Erythroblast (primary cell): Measurements from ENCODE around the gene SUCO.

Source experiments
- DNase-seq, 2 experiments: peaks; one replicate each; lab custom pipeline; 2025; lab: John Stamatoyannopoulos, UW
- GATA1 ChIP-seq: IDR thresholded peaks from 2 replicates; pipeline ENCODE4 v1.6.1; 2011; ENCODE audit warnings: low read depth, mild to moderate bottlenecking, control low read depth, low read length, moderate library complexity
- POLR2A ChIP-seq: IDR thresholded peaks from 2 replicates; pipeline ENCODE4 v1.6.1; 2011; ENCODE audit warnings: mild to moderate bottlenecking, low read length

SUCO gene

DNA sequence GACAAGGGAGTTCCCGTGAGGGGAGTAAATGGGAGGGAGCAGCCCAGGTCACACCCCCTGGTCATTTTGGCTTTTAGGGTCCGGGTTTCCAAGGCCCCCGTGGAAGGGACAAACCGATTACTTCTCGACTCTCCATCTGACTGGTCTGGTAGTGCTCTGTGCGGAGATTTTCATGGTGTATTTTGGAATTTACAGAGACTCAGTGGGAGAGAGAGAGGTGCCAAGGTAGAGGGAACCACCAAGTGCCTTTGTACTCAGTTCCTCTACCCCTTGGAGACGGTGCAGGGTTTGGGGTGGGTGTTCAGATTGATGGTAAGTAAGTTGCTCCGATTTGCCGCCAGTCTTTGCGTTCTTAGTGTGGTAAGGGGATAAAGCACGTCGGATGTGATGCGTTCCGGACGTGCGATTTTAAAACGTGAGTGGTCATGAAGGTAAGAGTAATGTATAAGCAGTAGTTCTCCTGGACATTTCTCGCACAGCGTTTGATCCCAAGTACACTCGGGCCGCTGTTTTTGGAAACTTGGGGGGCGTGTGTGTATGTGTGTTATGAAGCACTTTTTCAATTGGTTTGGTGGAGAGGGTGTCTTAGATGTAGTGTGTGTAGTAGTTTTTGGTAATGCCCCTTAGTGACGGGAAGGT lies 682 bp downstream of the SUCO start:
- TF ChIP-seq GATA1 (no peak), POLR2A (no peak)
- peak; percentile 67 to 77 for DNase-seq

DNA sequence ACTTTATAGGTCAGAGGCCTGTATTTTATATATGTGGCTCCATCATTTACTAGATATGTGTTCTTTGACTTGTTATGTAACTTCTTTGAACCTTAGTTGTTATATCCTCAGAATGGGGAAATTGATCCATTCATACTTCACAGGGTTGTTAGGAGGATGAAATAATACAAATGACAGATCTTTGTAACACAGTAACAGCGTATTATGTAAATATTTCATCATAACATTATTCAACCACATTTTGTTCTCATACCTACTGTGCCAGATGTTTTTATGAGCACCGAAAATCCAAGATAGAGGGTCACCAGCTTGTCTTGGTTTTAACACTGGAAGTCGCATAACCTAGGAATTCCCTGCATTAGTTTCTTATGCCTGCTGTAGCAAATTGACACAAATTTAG lies 3.3 kb downstream of the SUCO start:
- TF ChIP-seq GATA1 = no peak
- TF ChIP-seq POLR2A = no peak
- DNase-seq = no peak

DNA sequence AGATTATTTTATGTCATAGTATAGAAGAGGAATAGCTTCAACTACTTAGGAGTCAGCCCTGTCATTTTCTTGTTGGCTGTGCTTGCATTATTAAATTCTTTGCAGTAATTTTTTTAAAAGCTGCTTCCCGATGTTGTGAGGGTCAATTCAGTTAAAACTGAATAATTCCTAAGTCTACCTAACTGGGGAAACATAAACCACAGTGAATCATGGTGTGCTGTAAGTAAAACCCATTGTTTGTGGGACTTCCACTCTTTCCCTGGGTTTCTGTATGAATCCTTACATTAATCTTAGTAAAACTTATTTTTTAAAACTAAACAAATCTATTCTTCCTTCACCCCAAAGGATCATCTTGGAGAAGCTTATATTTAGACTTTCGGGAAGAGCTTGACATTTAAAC lies 4.4 kb downstream of the SUCO start:
- no peak for TF ChIP-seq POLR2A
- DNase-seq = no peak

DNA sequence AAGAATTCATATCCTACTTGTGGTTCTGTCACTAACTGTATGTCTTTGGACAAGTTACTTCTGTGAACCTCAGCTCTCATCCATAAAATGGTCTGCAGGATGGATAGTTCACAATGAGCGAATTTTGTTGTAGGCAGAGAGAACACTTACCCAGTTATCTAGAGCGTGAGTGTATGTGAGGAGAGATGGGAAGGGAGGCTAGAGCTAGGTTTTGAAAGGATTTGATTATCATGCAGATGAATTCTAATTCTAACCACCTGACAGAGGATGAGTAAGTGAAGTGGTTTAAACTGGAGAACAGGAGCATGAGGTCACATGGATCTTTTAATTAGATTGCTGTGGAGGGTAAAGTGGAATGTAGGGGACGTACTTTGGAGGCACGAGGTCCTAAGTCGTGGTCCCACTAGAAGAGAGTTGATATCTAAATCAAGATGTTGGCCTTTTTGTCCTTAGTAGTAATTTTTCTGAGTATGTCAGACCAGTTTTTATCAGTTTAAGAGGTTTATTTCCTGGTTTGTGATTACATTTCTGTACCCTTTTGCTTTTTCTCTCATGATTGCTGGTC lies 5.0 kb downstream of the SUCO start:
- DNase-seq = peak; percentile 12 to 26
- no peak for TF ChIP-seq POLR2A
- no peak for TF ChIP-seq GATA1

DNA sequence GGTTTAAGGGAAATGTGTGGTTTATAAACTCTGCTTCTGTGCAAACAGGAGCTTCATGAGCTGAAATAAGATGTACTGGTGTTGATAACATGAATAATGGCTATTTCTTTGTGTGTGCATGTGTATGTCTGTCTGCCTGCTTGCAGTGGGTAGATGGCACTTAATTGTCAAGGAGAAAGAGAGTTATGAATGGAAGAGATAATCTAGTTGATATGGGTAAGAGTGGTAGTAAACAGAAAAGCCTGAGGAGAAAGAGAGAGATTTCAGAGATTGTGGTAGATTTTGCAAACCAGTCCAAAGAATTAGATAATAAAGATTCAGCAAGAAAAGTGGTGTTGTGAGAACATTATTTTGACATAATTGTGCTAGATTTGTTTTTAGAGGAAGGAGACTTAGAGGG lies 7.7 kb downstream of the SUCO start:
- peak in 1 of 2 experiments; percentile 33 for DNase-seq
- TF ChIP-seq GATA1 = no peak
- no peak for TF ChIP-seq POLR2A

DNA sequence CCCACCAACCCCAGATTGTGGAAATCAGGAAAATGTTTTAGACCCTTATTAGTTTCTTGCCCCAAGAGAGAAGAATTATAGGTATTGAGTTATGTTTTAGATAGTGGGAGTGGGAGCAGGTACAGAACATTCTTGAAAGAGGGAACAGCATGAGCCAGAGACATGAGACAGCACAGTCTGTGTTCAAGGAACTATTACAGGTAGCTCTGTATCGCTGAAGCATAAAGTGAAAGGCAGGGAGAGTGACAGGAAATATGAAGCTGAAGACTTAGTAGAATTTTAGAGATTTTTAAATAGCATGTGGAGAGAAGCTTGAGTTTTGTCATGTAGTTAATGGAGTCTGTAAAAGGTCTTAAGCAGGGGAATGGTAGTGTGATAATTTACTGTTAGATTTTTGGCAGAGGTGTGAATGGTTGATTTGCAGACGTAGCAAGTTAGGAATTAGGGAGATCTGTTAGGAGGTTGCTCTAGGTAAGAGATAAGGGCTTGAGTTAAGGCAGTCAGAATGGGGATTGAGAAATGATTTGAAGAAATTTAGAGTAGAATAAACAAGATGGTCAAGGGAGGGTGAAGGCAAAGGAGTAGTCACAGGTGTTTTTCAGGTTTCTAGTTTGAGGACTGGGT lies 11.6 kb downstream of the SUCO start:
- no peak for TF ChIP-seq POLR2A
- no peak for TF ChIP-seq GATA1
- DNase-seq = no peak

DNA sequence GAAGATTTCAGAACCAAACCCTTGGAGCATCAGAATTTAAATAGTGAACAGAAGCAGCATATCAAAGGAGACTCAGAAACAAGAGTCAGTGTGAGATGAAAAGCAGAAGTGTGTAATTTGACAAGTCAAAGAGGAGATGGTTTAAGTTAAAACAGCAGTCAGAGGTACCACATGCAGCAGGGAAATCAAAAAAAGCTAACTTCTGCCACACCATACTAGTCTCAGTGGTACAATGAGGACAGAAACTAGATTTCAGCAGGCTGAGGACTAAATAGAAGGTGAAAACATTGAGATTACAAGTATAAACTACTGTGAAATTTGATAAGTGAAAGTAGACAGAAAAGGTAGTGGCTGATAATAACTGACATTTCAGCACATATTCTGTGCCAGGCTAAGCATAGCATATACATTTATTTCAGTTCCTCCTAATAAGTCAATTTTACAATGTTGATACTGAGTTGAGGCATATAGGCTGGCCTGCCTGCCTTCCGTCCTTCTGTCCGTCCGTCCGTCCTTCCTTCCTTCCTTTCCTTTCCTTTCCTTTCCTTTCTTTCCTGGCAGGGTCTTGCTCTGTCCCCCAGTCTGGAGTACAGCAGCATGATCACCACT lies 12.6 kb downstream of the SUCO start:
- TF ChIP-seq POLR2A = no peak
- TF ChIP-seq GATA1 = no peak
- DNase-seq = peak; percentile 28 to 59

DNA sequence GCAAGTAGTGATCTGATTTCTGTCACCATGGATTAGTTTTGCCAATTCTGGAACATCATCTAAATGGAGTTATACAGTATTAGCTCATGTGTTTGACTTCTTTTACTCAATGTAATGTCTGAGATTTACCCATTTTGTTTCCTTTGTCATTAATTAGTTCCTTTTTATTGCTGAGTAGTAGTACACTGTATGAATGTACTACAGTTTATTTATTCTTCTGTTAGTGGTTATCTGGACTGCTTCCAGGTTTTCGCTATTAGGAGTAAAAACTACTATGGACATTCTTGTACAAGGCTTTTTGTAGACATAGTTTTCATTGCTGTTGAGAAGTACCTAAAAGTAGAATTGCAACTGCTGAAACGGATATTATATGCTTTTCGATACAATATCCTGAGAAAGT lies 14.1 kb downstream of the SUCO start:
- DNase-seq = no peak
- no peak for TF ChIP-seq GATA1
- no peak for TF ChIP-seq POLR2A

DNA sequence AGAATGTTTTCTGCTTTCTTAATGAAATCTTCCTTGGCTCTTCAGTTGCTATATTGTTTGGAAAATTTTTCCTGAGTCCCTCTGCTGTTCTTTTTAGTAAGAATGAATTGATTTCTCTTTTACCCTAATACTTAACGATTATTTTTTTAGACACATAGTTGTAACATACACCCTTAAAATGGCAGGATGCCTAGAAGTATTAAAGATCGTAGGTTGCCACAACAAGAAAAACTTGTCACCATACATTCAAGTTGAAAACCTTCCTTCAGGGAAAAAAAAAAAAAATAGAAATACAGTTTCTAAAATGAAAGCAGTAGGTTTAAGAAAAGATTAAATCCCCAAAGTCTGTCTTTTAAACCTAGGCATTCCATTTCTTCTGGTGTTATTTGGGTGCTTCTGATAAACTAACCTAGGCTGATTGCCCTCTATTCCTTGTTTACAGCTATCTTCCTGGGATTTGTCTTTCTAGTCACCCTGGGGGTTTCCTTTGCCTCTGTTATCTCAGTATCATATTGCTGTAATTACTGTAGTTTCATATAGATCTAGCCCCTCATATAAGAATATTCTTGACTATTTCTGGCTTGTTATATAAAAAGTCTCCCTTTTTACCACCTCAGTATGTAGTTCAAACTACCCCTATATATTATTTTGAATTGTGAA lies 16.8 kb downstream of the SUCO start:
- DNase-seq = peak in 1 of 2 experiments; percentile 15
- TF ChIP-seq POLR2A (no peak), GATA1 (no peak)

DNA sequence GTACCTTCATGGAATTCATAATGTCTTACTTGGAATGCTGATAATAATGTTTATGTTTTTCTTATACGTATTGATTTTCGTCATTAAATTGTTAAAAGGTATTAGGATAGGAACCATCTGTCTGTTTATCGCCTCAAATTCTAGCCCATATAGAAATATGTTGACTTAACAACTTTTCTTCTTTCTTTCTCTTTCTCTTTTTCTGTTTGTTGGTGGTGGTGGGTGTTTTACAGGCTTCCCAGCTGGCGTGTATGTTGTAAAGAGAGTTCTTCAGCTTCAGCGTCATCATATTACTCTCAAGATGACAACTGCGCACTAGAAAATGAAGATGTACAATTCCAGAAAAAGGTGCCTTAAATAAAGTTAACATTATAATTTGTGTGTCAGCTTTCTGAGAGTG lies 18.3 kb downstream of the SUCO start:
- DNase-seq = no peak
- TF ChIP-seq POLR2A = no peak
- no peak for TF ChIP-seq GATA1

DNA sequence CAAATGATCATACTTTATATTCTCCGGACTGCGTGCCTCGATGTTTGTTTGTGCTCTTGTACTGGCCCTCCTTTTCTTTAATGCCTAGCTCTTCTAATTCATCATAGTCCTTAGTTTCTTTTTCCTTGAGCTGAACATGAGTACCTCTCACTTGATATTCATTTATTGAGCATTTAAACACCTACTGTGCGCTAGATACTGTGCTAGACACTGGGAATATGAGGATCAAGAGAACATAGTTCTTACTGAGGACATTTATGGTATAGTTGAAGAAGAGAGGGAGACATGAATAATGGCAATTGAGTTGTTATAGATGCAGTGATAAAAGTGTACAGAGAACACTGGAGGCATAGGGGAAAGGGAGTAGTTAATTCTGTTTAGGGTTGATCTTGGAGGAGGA lies 22.0 kb downstream of the SUCO start:
- DNase-seq = no peak
- TF ChIP-seq POLR2A (no peak), GATA1 (no peak)

DNA sequence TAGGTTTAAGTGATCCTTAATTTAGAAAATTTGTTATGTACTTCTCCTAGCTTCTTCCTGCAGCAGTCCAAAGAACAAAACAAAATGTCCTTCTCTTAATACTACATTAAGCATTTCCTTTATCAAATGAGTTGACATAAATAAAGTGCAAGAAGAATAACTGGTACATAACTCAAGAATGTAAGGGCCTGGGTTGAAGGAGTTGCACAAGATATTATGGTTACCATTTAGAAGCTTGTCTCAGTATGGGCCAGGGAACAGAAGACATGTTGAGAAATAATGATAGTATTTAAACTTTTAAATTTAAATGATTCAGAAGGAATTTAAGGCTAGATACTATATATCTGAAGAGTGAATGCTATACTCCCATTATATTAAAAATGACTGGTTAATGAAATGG lies 23.5 kb downstream of the SUCO start:
- TF ChIP-seq POLR2A = no peak
- no peak for TF ChIP-seq GATA1
- no peak for DNase-seq

DNA sequence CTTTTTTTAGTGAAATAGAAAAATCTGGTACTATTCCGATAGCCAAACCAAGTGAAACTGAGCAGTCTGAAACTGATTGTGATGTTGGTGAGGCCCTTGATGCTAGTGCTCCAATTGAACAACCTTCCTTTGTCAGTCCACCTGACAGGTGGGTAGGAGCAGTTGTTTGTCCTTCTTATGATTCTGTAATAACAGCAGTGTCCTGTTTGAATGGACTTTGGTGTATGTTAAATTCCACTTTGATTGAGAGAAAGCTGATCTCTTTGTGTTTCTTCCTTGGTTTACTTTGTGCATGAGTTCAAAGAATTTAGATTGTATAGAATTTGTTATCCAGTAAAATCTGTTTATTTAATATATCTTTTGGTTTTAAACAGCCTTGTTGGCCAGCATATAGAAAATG lies 24.3 kb downstream of the SUCO start:
- no peak for DNase-seq
- TF ChIP-seq GATA1 (no peak), POLR2A (peak; percentile 4)
